Tongue (tissue), 2 donors: Measurements from ENCODE around the gene NKD2. TPM values are rescaled to one million over a fixed set of nuclear protein-coding genes. Genes with fewer than 3 reads are reported as not detected.
A peak's percentile ranks its signal among the peaks of the same experiment; 100 is the strongest.
"Not testable (repeated sequence)": the region's sequence is repeated elsewhere in the genome, so short reads cannot be mapped to it uniquely, and the experiment has no call there.

Experiments used
- DNase-seq: peaks from one replicate; pipeline ENCODE4 v3.0.0-alpha.2; 2015
- total RNA-seq: library from RNA; depleted of rRNA; stranded (reverse); fragments of >200 nt; gene quantifications from one replicate; pipeline ENCODE4 v1.2.3, GENCODE V29; 2014

Gene NKD2
- 7.3 TPM for total RNA-seq

GRCh38 chr5:1008451-1009358 is at the start of gene NKD2:
NKD2 (plus strand) TSS chr5:1008802; CDS start chr5:1009058, 256 bp downstream.
- peak; percentile 55 for DNase-seq

- no peak for DNase-seq
Measured at GRCh38 chr5:959581-960531, 48.7 kb upstream of the NKD2 start.

- DNase-seq = no peak
Measured at GRCh38 chr5:960551-960950, 48.1 kb upstream of the NKD2 start.

- DNase-seq = no peak
Measured at GRCh38 chr5:961002-961710, 47.4 kb upstream of the NKD2 start.

- no peak for DNase-seq
Measured at GRCh38 chr5:961711-962240, 46.8 kb upstream of the NKD2 start.

GRCh38 chr5:962386-962785 is 46.2 kb upstream of the NKD2 start:
- no peak for DNase-seq

- no peak for DNase-seq
Measured at GRCh38 chr5:962801-963200, 45.8 kb upstream of the NKD2 start.

GRCh38 chr5:963310-963672 is 45.3 kb upstream of the NKD2 start:
- DNase-seq = no peak

- DNase-seq = peak; percentile 80
Measured at GRCh38 chr5:963673-964531, 44.7 kb upstream of the NKD2 start.

- DNase-seq = no peak
Measured at GRCh38 chr5:964821-965220, 43.8 kb upstream of the NKD2 start.

- DNase-seq = no peak
Measured at GRCh38 chr5:965604-966344, 42.8 kb upstream of the NKD2 start.

- DNase-seq = no peak
Measured at GRCh38 chr5:966345-966710, 42.3 kb upstream of the NKD2 start.

GRCh38 chr5:966941-967340 is 41.7 kb upstream of the NKD2 start:
- DNase-seq = no peak

GRCh38 chr5:968881-969280 is 39.7 kb upstream of the NKD2 start:
- DNase-seq = no peak

- peak; percentile 71 for DNase-seq
Measured at GRCh38 chr5:969408-969839, 39.2 kb upstream of the NKD2 start.

GRCh38 chr5:972575-972974 is 36.0 kb upstream of the NKD2 start:
- not testable (repeated sequence) for DNase-seq

- no peak for DNase-seq
Measured at GRCh38 chr5:976849-977751, 31.5 kb upstream of the NKD2 start.

- no peak for DNase-seq
Measured at GRCh38 chr5:978054-978453, 30.5 kb upstream of the NKD2 start.

- DNase-seq = no peak
Measured at GRCh38 chr5:978693-979092, 29.9 kb upstream of the NKD2 start.
